ENCODE measurements around the gene INS.

DNA sequence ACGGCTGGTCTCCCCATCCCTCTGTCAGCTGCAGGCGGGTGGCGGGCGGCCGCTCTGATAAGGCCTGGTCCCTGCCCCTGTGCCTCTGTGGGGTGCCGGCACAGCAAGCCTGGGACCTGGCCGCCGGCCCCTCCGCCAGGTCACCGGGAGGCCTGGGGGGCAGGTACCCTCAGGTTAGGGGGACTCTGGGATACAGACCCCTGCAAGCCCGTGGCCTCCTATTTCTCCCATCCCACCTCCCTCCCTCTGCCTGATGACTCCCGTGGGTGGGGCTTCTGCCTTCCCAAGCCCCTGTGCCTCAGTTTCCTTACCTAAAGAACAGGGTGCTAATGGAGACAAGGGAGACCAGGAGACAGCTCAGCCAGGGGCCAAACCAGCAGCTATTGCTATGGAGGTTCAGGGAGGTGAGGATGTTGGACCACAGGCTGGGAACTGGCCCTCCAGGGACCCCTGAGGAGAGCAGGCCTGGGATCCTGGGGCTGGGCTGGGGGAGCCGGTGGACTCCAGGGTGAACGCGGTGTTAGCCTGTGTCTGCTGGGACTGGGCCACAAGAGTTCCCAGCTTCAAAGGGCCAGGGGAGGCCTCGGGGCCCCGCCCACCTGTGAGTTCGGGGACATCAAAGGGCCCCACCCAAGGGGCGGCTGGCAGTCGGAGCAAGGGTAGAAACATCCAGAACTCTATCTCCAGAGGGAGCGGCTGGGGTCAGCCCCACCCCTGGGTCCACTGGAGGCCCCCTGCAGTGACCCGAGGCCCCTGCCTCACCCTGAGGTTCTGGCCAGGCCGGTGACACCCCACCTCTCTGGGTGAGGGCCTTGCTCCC lies 42.6 kb upstream of the INS start:
- TF ChIP-seq, protein P1, sequence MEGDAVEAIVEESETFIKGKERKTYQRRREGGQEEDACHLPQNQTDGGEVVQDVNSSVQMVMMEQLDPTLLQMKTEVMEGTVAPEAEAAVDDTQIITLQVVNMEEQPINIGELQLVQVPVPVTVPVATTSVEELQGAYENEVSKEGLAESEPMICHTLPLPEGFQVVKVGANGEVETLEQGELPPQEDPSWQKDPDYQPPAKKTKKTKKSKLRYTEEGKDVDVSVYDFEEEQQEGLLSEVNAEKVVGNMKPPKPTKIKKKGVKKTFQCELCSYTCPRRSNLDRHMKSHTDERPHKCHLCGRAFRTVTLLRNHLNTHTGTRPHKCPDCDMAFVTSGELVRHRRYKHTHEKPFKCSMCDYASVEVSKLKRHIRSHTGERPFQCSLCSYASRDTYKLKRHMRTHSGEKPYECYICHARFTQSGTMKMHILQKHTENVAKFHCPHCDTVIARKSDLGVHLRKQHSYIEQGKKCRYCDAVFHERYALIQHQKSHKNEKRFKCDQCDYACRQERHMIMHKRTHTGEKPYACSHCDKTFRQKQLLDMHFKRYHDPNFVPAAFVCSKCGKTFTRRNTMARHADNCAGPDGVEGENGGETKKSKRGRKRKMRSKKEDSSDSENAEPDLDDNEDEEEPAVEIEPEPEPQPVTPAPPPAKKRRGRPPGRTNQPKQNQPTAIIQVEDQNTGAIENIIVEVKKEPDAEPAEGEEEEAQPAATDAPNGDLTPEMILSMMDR (IDR thresholded peaks at IDR 0.05) = no peak
- no peak for TF ChIP-seq POLR2A (IDR thresholded peaks at IDR 0.05)

All from thyroid gland (tissue), 4 donors.